C4-2B (cell line): ENCODE measurements around the gene RAB40C.

Experiments used
- ZFX ChIP-seq: fragments of 450-650 bp; IDR thresholded peaks from 2 replicates; pipeline ENCODE4 v1.6.1; 2017
- TF ChIP-seq, protein P1 (sequence below): fragments of 450-650 bp; conservative IDR thresholded peaks from 2 replicates; pipeline ENCODE4 v1.5.1; 2017; ENCODE audit warnings: mild to moderate bottlenecking

DNA sequence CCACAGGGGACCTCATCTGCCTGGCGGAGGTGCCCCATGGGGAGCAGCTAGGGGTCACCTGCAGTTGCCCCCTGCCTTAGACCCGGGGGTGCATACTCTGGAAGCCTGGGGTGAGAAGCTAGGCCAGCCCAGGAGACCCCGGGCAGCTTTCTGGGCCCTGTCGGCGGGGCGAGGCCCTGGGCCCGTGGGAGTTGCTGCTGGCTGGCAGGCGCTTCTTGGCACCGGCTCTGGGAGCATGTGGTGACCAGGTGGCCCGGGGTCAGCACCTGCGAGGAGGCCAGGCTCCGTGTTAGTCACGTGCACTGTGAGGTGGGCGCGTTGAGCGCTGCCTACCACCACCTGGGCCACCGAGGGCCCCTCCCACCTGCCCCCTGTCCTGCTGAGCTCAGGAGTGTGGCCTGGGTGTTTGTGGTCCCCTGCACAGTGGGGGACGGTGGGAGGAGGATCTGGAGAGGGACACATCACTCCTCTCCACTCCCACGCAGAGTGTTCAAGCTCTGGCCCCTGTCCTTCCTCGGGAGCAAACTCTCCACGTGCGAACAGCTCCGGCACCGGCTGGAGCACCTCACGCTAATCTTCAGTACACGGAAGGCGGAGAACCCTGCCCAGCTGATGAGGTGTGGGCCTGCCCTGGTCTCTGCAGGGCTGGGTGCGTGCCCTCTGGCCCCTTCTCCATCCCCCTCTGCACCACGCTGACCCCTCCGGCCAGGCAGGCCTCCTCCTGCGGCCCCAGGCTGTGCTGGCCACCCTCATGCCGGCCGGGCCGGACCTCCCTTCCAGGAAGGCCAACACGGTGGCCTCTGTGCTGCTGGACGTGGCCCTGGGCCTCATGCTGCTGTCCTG is 14.3 kb upstream of the RAB40C start:
- TF ChIP-seq, protein P1, sequence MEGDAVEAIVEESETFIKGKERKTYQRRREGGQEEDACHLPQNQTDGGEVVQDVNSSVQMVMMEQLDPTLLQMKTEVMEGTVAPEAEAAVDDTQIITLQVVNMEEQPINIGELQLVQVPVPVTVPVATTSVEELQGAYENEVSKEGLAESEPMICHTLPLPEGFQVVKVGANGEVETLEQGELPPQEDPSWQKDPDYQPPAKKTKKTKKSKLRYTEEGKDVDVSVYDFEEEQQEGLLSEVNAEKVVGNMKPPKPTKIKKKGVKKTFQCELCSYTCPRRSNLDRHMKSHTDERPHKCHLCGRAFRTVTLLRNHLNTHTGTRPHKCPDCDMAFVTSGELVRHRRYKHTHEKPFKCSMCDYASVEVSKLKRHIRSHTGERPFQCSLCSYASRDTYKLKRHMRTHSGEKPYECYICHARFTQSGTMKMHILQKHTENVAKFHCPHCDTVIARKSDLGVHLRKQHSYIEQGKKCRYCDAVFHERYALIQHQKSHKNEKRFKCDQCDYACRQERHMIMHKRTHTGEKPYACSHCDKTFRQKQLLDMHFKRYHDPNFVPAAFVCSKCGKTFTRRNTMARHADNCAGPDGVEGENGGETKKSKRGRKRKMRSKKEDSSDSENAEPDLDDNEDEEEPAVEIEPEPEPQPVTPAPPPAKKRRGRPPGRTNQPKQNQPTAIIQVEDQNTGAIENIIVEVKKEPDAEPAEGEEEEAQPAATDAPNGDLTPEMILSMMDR = no peak
- no peak for TF ChIP-seq ZFX
